ENCODE measurements around the gene HSF2. TPM values are rescaled to one million over a fixed set of nuclear protein-coding genes. Genes with fewer than 3 reads are reported as not detected.

The HSF2 gene
- total and polyA plus RNA-seq, 10 of the 15 experiments (the other 5 are each of a cell fraction or from before 2014, with no cell fraction given), result 9.5 to 38.3 (median 16.8) TPM

- Histone ChIP-seq H3K79me2 (ENCODE audit: control insufficient read depth, insufficient read depth, low read length) (peaks cover 13% of the 10 kb centered on the region), H3K27me3 (replicated peaks in 1 of 2; ENCODE audit: control insufficient read depth in 2 of 2, insufficient read depth in 2 of 2, low read length in 1 of 2) (no peaks in the 10 kb centered on the region), H4K20me1 (ENCODE audit: control insufficient read depth, insufficient read depth) (no peaks in the 10 kb centered on the region), H3K36me3 (ENCODE audit: control insufficient read depth in 2 of 2, insufficient read depth in 2 of 2, low read length in 1 of 2) (no peaks in the 10 kb centered on the region; a peak in 1 of 4 replicates), H3K27ac (ENCODE audit: control insufficient read depth, insufficient read depth) (no peak overlapping the region), H3K9me3 (replicated peaks; ENCODE audit: control insufficient read depth, insufficient read depth, low read length) (no peaks in the 10 kb centered on the region), H3K4me3 (no peak overlapping the region), H3K4me1 (ENCODE audit: control insufficient read depth, insufficient read depth, low read length) (no peaks in the 10 kb centered on the region), H2AFZ (ENCODE audit: control insufficient read depth, low read depth, low read length) (no peak overlapping the region), H3K9ac (ENCODE audit: control insufficient read depth, insufficient read depth, low read length) (no peak overlapping the region), H3K4me2 (ENCODE audit: control insufficient read depth, insufficient read depth) (no peak overlapping the region)
- BruUV-seq (replicated peaks), result no TSS peak
- no peak for FAIRE-seq
- ChIA-PET RAD21 (ENCODE audit: unreplicated experiment) (interaction anchor here (1.0 kb wide), 1 partner anchor 201 kb away, joined by 3 read pairs; the partner anchor contains the start of gene PKIB), SMC1A (ENCODE audit: uncharacterized antibody, unreplicated experiment) (interaction anchor here (1.2 kb wide), 1 partner anchor 17 kb away, joined by 3 read pairs; no protein-coding TSS in a partner anchor), CTCF (interaction anchor here (1.1 to 1.3 kb wide), 3 partner anchors 9 to 17 kb away, joined by 3 to 5 read pairs (median 4); partner anchors contain the start of gene HSF2), POLR2A (interaction anchor here (0.6 to 1.9 kb wide), 3 partner anchors 10 to 359 kb away, joined by 3 to 8 read pairs (median 4); partner anchors contain the start of gene HSF2)
- TF ChIP-seq MTA2 (IDR thresholded peaks at IDR 0.05; ENCODE audit: low read depth), result no peak
- TF ChIP-seq NR2C1 (IDR thresholded peaks at IDR 0.05), result no peak
- TF ChIP-seq ZNF592 (IDR thresholded peaks at IDR 0.05), result no peak
- no peak for TF ChIP-seq HDGF (IDR thresholded peaks at IDR 0.05)
- TF ChIP-seq STAT3 (IDR thresholded peaks at IDR 0.05; ENCODE audit: low read depth, low read length), result no peak
- no peak for TF ChIP-seq MEF2A (IDR thresholded peaks at IDR 0.05; ENCODE audit: insufficient read depth, low read depth, low read length)
- TF ChIP-seq CEBPB (IDR thresholded peaks at IDR 0.05; ENCODE audit: borderline replicate concordance in 1 of 2, low read depth in 2 of 2, low read length in 2 of 2), result no peak
- no peak for TF ChIP-seq CBX3 (IDR thresholded peaks at IDR 0.05; ENCODE audit: borderline replicate concordance, low read depth)
- TF ChIP-seq REST (IDR thresholded peaks at IDR 0.05; ENCODE audit: low read depth, low read length), result no peak
- no peak for TF ChIP-seq BCL11A (IDR thresholded peaks at IDR 0.05; ENCODE audit: low read depth, low read length)
- TF ChIP-seq SP1 (IDR thresholded peaks at IDR 0.05; ENCODE audit: low read depth, low read length), result no peak
- ATAC-seq, result no peak
- 86% methylated on average over 6 of the region's 6 CpGs for WGBS (ENCODE audit: insufficient coverage, insufficient replicate concordance, low lambda C conversion rate, missing lambda C conversion rate)
- in situ Hi-C loops (cut with MboI) (no loop called here), intact Hi-C loops (cut with micrococcal nuclease; ENCODE audit: unreplicated experiment) (no loop called here)
- no peak for DNase-seq (ENCODE audit: low read depth, low spot score)
Observed at GRCh38 chr6:122408702-122409458, 9.4 kb downstream of the HSF2 start.
